ENCODE data around the gene MCM10. TPM values are rescaled to one million over a fixed set of nuclear protein-coding genes. Genes with fewer than 3 reads are reported as not detected.

MCM10 gene
- total and polyA plus RNA-seq, 12 donors, result 0.07 to 3.8 (median 0.25) TPM; not detected in 3

- ATAC-seq (no peak), DNase-seq (no peak)
- WGBS, 2 donors, result 94 to 97% methylated on average over 4 of the region's 4 CpGs
- peaks cover 0 to 28% (median 0%) of the 10 kb centered on the region in 9 donors for H3K36me3 ChIP-seq
- no peaks in the 10 kb centered on the region for H3K4me1 ChIP-seq
- H3K27ac ChIP-seq, result no peak overlapping the region
- H3K27me3 ChIP-seq, result no peaks in the 10 kb centered on the region
- H3K4me3 ChIP-seq, result no peak overlapping the region
- intact Hi-C loops (cut with DNase I), result no loop called here
- TF ChIP-seq CTCF (IDR thresholded peaks at IDR 0.05), result no peak
- H3K9me3 ChIP-seq, result no peaks in the 10 kb centered on the region
Measured at GRCh38 chr10:13180788-13181187, 19.4 kb downstream of the MCM10 start.

GRCh38 chr10:13182424-13182823 lies 21.1 kb downstream of the MCM10 start:
- Histone ChIP-seq H3K27ac (no peak overlapping the region), H3K36me3 (peaks cover 0 to 18% (median 0%) of the 10 kb centered on the region in 9 donors), H3K27me3 (no peaks in the 10 kb centered on the region), H3K4me3 (no peak overlapping the region), H3K4me1 (no peaks in the 10 kb centered on the region), H3K9me3 (peaks cover 0 to 5% (median 0%) of the 10 kb centered on the region in 11 donors)
- WGBS, 2 donors, result 85 to 90% methylated on average over 1 of the region's 1 CpG
- ATAC-seq (no peak), DNase-seq (no peak)
- TF ChIP-seq CTCF (IDR thresholded peaks at IDR 0.05), result no peak
- intact Hi-C loops (cut with DNase I), result no loop called here

GRCh38 chr10:13183625-13184024 lies 22.3 kb downstream of the MCM10 start:
- WGBS, 2 donors, result 78 to 97% methylated on average over 5 of the region's 5 CpGs
- Histone ChIP-seq H3K27ac (no peak overlapping the region), H3K9me3 (peaks cover 0 to 5% (median 0%) of the 10 kb centered on the region in 11 donors), H3K4me3 (no peak overlapping the region), H3K4me1 (no peaks in the 10 kb centered on the region), H3K36me3 (peaks cover 0 to 18% (median 0%) of the 10 kb centered on the region in 9 donors), H3K27me3 (no peaks in the 10 kb centered on the region)
- no peak for TF ChIP-seq CTCF (IDR thresholded peaks at IDR 0.05)
- ATAC-seq, result no peak
- intact Hi-C loops (cut with DNase I), result no loop called here
- DNase-seq, result no peak

- no peak for TF ChIP-seq CTCF (IDR thresholded peaks at IDR 0.05)
- no peak for ATAC-seq
Measured at GRCh38 chr10:13184276-13184675, 22.9 kb downstream of the MCM10 start.

More at GRCh38 chr10:13184276-13184675, 22.9 kb downstream of the MCM10 start:
- no peaks in the 10 kb centered on the region for H3K27me3 ChIP-seq
- H3K9me3 ChIP-seq, result peaks cover 0 to 5% (median 0%) of the 10 kb centered on the region in 11 donors
- intact Hi-C loops (cut with DNase I), result no loop called here
- 91 to 95% methylated on average over 2 of the region's 2 CpGs for WGBS, 2 donors
- no peak for DNase-seq
- H3K4me1 ChIP-seq, result no peaks in the 10 kb centered on the region
- no peak overlapping the region for H3K27ac ChIP-seq
- H3K4me3 ChIP-seq, result no peak overlapping the region
- H3K36me3 ChIP-seq, result peaks cover 0 to 18% (median 0%) of the 10 kb centered on the region in 9 donors
